Limb (tissue), 2 donors: ENCODE data around the gene PPP3CA.

Source experiments
- DNase-seq, 2 donors: peaks; one replicate each; pipeline ENCODE4 v3.0.0-alpha.2; 2016; ENCODE audit errors: extremely low spot score in 2 of 2

Gene PPP3CA

DNA sequence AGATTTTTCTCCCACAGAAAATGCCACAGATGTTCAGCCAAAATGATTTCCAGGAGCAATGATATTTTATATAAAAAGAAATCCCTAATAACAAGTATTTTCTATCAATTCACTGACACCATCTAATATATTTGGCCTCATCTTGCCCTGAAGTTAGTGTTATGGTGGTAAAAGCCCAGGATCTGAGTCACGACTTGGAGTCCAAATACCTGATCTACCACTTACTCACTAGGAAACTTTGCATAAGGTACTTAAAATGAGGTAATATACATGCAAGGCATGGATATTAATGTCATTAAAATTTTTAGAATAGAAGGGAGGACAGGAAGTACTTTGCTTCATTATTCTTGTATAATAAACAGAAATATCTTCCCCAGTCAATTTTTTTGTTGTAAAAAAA, 16.3 kb downstream of the PPP3CA start:
- no peak for DNase-seq

DNA sequence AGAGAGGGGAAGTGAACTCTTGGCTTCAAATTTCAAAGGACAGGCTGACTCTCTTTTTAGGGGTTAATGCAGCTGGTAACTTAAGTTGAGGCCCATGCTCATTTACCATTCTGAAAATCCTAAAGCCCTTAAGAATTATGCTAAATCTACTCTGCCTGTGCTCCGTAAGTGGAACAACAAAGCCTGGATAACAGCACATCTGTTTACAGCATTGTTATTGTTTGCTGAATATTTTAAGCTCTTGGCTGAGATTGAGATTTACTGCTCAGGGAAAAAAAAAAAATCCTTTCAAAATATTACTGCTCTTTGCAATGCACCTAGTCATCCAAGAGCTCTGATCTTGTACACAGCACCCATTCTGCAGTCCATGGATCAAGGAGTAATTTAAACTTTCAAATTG, 17.7 kb downstream of the PPP3CA start:
- no peak for DNase-seq

DNA sequence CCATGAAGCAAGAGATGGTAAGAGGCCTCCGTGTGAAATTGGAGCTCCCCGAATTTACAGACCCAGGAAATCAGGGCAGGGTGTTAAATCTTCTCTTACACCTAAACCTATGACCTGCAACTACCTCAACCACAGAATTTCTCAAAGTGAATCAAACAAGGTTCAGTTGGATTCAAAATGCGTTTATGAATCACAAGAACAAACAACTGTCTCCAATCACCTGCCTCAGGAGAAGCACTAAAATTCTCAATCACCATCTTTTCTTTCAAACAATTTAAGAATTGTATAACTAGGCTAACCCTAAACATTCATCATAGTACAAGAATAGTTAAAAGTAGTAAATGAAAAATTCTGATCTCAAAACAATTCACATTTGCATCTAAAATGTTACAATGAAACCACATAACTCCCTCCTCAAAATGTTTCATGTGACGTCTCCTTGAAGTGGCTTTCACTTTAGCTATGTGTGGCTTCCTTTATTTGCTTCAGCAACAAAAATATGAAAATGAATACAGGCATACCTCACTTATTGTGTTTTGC, 19.2 kb downstream of the PPP3CA start:
- DNase-seq = no peak

DNA sequence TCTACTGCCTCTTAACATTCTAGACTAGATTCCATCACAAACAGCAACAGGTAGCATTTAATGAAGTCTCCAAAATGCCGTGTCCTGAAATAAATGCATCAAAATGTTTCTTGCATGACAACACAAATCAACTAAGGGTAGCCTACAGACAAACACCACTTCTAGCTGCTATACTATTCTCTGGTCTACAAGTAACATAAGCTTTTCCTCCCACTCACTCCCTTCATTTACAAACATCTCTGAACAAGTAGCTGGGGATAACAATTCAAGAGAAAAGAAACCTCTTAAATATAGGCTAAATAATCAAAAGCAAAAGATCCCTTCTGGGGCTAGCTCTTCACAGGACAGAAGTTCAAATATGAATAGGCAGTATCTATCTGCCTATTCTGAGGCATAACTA, 20.8 kb downstream of the PPP3CA start:
- no peak for DNase-seq

DNA sequence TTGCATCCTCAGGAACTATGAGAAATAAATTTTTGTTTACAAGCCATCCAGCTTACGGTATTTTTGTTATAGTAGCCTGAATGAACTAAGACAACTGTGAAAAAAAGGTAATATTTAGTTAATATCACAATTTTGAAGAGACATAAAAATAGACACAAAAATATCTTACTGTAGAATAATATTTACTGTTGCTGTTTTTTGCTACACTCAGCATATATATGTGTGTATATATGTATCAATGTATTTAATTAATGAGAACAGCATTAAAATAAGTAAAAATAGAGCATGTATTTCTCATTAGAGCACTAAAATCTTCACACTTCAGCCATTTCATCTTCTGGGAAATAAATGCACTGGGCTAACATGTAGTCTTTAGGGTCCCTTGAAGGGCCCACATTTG, 24.6 kb downstream of the PPP3CA start:
- no peak for DNase-seq

DNA sequence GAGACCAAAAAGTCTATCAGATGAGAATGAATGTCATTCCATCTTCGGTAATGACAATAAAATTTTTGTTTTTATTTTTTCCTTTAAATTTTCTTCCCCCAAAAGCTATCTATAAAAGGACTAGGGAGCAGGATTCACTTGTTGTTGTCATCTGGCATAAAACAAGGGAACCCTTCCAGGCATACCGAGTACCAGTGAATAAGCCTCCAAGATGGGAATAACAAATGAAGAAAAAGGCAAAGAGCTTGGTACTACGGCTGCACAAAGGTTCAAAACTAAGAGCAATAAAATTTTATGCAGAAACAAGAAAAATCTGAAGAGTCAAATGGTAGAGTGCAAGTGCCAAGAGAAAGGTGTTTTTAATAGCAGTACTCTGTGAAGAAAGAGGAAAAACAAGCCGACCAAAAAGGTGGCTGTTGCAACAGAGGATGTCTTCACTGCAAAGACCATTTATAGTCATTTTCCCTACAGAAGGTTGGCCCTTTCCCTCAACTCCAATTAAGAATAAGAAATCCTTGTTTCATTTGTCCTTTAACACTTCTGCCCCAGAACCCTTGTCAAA, 25.8 kb downstream of the PPP3CA start:
- no peak for DNase-seq

DNA sequence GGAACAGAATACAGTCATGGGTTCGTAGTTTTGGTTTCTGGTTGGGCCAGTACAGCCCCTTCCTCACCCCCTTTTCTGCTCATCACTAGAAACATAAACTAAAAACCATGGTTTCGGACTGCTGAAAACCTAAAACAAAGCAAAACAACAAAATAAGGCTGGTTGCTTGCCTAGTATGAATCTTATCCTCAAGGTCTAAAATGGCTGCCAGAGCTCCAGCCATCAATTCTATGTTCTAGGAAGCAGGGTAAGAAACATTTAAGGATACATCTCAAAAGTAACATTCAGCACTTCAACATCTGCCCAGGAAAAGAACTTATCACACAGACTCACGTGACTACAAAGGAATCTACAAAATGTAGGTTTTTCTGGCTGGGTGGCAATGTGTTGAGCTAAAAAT, 31.5 kb downstream of the PPP3CA start:
- no peak for DNase-seq

DNA sequence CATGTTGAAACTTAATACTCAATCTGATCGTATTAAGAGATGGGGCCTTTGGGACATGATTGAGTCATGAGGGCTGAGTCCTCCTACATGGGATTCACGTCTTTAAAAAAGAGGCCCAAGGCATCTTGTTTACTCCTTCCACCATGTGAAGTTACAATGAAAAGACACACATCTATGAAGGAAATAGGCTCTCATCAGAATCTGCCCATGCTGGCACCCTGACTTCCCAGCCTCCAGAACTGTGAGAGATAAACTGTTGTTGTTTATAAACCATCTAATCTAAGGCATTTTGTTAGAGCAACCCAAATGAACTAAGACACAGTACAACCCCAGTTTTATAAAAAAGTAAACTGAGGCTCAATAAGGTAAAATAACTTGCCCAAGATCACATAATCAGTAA, 32.3 kb downstream of the PPP3CA start:
- DNase-seq = no peak

DNA sequence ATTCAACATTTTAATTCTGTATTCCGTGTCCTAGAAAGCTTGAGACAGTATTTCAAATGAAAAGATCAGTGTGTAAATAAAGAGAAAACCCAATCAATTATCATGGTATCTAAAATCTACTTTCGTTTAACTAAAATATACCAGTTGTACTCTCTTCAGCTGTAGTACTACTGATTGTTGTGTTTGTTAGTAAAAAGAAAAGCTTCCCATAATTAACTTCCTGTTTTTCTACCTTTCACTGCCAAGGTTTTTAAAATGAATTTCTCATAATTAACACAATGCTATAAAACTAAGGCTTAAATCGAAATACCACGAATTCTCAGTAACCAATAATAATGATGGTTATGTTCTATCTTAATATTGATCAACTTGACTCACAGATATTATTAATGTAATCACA, 37.4 kb downstream of the PPP3CA start:
- no peak for DNase-seq

DNA sequence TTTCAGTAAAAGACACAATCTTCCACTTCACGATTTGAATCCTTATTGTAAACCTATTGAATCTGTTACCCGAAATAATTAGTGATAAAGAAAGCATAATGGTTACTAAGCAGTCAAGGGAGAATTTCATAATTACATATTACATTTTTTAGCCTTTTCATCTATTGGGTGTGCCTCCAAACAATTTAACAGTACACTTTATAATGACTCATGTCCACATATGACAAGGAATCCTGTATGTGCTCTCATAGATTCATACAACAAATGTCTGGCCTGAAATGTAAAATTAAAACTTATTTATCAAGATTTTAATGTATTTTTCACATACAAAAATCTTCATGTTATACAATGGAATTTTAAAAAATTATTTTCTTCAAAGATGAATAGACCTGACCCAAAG, 39.4 kb downstream of the PPP3CA start:
- DNase-seq = no peak

DNA sequence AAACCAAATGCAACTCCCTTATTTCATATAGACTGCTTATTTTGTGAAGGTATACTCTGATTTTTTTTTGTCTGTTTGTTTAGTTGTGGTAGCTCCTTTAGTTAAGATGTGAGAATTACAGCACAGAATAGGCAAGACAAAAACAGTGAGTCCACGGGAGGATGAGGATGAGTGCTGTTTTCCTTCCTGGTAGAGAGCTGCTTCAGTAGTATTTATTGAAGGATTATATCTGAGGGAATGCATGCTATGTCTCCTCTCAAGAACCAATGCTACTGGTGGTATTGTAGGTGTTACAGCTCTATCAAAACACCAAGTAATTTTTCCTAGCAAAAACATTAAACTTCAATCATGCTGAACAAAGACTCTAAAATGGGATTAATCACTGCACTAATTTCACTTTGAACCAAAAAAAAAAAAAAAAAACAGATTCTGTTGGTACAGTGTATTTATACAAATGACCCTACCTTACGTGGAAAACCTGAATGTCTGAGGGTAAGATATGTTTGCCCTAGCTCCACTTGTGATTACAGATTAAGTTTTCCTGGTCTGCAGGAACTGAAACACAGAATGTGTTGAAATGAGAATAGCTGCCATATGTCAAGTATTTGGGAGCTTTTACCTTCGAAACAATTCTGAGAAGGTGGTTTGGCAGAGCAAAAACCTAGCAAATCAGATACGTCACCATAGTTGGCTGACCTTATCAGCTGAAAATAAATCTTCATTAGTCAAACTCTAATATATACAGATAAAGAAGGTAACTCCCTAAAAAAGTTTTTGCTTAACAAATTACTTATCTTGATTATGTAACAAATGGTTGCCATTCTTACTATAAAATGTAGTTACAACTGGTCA, 40.3 kb downstream of the PPP3CA start:
- no peak for DNase-seq

DNA sequence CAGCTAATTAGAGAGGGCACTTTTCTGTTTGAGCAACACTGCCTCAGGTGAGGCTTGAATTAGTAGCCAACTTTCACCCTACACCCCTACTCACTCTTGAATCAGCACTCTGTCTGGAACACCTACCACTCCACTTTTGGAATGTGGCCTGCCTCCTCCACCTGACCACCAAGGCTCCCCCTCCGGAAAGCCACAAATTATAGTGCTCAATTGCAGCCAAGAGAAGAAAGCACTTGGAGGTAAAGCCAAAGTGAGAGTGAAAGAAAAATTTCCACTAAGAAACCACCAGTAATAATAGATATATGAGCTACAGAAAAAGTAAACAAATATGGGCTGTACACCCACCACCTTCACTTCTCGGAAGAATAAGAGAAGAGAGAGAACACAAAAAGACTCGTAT, 41.1 kb downstream of the PPP3CA start:
- DNase-seq = no peak

DNA sequence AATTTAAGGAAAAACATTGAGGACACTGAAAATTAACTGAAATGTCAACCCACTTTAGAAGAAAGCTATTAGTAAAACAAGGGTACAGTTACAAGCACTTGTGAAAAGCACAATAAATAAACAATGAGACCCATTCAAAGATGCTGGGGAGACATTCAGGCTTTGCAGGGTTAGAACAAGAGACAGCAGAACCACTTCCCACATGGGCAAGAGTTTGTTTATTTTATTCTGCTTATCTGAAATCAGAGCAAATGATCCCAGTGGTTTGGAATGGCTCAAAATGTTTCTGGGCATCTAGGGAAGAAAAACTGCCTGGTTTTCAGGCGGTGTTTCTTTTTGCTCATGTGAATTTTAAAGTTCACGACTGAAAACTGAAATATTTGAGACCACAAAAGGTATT, 42.4 kb downstream of the PPP3CA start:
- DNase-seq = no peak

DNA sequence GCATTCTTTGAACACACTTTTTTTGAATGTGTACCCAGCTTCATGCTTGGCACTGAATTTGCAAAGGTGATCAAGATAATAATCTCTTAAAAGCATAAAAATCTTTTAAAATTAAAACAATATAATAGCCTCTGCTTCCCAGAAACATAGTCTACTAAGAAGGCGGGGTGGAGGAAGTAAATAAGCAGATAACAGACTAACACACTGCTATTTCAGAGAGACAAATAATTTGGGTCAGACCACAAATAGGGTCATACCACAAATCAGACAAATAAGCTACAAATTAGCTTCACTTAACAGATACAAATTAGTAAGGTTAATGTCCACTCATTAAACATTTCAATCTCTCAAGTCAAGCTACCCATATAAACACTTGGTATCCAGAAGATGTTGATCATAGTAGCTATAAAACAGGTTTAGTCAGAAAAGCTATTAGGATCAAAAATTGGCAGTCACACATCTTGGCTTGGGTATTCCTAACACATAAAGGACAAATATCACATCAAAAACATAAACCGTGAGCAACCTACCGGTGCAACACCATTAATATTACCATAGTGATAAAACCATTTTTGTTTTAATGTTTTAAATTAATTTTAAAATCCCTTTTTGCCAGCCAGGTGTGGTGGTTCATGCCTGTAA, 47.3 kb downstream of the PPP3CA start:
- DNase-seq = no peak

DNA sequence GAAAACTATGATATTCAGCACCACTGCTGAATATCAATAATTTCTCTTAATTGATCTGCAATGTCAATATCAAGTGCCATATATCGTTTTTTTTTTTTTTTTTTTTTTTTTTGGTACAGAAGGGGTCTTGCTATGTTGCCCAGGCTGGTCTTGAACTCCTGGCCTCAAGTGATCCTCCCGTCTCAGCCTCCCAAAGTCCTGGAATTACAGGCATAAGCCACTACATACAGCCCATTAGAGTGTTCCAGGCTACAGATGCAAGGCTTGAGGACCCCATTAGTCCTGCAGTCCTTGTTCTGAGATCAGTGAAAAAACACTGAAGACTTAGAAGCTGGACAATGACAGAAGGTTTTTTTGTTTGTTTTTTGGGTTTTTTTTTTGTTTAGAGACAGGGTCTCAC, 48.3 kb downstream of the PPP3CA start:
- no peak for DNase-seq

DNA sequence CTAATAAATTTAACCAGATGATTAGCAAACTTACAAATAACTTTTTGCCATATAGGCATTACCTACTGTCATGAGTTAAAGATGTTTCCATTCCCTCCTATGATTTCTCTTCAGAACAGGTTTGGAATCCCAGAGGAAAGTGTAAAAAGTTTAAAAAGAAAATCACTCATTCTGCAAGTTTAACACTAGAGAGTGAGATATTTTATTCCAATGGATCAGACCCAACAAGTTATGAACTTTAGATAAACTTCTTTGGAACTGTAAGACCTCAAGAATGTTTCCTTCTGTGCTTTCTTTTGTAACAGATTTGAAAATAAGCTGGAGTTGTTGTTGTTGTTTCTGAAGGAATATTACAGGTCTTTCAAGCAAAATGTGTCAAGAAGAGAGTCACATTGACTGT, 51.6 kb downstream of the PPP3CA start:
- DNase-seq = no peak

DNA sequence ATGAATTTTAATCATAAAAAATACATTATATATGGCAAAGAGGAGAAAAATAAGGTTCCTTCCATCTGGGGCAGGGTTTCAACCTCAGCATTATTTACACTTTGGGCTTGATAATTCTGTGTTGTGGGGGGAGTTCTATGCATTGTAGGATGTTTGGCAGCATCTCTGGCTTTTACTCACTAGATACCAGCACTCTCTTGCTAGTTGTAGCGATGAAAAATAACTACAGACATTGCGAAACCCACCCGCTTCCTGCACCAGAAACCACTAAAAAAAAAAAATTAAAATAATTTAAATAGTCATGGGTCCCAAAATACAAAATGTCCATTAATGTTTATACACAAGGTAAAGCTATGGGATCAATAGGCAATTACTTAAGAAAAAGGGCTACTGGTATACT, 52.7 kb downstream of the PPP3CA start:
- no peak for DNase-seq

DNA sequence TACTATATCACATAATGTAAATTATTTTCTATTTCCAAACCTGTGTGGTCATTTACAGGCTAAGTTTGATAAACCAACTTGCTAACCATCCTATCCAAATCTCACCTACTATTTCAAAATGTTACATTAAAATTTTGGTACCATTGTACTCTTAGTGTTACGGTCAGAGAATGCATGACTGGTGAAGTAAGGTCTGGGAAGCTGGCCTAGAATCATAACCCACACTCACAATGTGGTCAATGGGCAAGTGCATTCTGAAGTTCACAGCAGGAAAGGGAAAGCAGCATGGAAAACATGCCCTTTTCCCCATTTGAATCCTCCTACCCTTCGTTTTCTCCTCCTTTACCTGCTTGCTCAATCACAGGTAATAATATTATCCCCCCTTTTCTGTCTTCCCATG, 54.4 kb downstream of the PPP3CA start:
- no peak for DNase-seq

DNA sequence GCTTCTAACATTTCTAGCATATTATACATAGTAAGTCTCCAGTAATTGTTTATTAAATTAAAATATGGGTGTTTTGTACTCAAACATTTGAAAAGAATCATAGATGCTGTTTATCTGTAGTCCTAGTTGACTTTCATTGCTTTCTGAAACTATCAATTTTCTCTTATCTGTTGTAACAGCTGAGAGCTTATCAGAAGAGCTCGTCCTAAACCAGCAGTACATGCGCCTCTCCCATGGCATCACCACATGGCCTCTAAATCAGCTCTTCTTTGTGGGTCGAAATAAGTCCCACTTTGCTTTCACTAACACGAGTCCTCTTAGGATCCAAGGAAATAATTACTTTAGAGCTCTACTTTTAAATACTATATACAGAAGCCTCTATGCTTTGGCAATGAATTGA, 55.1 kb downstream of the PPP3CA start:
- no peak for DNase-seq

DNA sequence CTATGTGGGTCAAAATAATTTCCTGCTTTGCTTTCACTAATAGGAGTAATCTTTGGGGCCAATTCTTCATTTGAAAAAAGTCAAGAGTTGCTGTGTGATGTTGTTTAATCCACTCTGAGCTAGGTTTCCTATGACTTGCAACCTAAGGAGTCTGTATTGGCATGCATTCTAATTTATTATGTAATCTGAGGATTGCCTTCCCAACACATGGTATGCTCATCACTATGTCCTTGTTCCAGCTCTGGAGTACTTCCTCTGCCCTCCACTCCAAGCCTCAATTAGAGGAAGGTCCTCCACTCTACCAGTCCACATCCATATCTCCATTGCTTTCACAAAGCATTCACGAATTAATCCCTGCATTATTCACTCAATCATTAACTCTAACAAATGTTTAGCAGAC, 56.1 kb downstream of the PPP3CA start:
- no peak for DNase-seq

DNA sequence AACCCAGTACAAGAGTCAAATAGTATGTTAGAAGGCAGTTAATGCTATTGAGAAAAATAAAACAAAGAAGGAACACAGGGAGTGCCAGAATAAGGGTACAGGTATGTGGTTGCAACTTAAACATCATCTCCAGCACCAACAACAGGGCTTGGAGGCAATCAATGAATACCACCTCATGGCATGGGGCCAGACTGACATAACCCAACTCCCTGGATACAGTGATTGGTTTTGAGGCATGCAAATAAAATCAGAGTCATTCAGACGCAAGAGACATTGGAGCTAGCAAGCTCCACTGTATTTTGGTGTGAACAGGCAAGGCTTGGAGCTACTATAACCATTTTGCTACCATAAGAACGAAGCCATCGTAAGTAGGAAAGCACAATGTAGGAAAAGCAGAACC, 56.7 kb downstream of the PPP3CA start:
- no peak for DNase-seq

DNA sequence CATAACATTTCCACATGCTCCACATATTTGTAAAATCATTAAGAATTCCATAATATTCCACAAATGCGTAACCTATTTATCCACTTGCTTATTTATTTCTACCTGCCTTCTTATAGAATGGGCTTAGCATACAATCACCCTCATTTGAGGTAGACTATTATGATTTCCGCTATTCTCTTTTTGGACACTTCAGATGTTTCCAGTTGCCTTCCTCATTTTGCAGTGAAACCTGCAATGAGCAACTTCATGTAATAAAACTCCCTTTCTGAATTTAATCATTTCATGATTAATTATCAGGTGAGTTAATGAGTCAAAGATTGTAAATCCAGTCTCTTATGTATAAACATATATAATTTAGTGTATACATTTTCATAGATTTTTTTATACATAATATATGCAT, 58.0 kb downstream of the PPP3CA start:
- no peak for DNase-seq
